ENCODE data around the gene HLX.

The HLX gene

GRCh38 chr1:220882061-220882891, 3.0 kb downstream of the HLX start:
- no peak for DNase-seq

DNA sequence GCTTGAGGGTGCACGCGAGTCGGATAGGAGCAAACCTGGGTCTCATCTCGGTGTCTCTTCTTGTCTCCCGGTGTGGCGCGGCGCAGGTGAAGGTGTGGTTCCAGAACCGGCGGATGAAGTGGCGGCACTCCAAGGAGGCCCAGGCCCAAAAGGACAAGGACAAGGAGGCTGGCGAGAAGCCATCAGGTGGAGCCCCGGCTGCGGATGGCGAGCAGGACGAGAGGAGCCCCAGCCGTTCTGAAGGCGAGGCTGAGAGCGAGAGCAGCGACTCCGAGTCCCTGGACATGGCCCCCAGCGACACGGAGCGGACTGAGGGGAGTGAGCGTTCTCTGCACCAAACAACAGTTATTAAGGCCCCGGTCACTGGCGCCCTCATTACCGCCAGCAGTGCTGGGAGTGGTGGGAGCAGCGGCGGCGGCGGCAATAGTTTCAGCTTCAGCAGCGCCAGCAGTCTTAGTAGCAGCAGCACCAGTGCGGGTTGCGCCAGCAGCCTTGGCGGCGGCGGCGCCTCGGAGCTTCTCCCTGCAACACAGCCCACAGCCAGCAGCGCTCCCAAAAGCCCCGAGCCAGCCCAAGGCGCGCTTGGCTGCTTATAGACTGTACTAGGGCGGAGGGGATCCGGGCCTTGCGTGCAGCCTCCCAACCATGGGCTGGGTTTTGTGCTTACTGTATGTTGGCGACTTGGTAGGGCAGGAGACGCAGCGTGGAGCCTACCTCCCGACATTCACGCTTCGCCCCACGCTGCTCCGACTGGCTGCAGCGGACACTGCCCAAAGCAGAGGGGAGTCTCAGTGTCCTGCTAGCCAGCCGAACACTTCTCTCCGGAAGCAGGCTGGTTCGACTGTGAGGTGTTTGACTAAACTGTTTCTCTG, 5.1 kb downstream of the HLX start:
- DNase-seq: no peak

DNA sequence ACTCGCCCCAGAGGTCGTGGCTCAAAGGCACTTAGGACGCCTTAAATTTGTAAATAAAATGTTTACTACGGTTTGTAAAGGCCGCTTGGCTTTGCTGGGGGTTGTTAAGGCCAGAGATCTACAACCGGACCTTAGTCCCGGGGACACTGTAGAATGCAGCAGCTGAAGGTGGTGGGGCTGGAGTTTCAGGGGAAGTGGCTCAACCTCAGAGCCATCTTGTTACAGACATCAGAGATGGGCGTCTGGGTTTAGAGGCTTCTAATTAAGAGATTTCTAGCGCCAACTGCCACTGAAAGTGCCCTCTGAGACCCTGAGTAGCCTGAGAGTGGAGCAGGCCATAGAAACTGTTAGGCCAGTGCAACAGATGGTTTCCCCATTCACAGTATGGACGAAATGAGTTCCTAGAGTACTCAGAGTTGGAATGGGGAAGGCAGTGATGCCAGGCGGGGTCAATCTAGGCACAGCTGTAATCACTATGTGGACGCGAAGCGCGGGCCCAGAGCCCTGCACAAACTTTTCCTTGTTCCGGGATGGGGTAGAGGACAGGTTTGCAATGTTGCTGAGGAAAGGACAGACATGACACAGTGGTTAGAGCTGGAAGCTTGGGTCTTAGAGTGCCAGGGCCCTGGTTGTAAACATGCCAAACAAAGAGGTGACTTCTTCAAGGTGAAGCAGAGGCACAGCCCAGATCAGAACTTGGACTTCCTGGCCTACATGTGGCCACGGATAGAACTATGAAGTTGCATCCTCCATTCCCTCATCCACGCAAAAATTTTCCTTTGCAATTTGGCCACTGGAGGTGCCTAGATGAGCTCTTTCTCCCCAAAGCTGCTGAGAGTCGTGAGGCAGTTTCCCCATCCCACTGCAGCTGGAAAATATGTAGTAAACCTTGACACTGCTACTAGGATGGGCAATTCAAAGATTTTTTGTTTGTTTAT, 6.0 kb downstream of the HLX start:
- DNase-seq: no peak

DNA sequence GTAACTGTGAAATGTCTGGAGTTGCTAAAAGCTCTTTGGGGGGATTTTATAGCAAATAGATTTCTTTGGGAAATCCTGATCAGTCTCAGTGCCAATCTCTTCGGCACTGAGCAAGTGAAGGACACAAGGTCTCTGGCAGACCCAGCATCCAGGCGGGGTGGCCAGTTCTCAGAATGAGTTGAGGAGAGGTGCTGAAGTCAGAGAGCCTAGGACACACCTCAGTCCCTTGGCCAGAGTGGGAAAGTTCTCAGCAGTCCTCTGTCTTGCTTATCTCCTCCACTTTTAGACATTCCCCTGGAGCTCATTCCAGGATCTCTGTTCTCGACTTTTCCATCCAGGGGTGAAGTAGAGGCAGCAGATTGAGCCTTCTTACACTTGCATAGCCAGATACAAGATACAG, 6.7 kb downstream of the HLX start:
- no peak for DNase-seq

DNA sequence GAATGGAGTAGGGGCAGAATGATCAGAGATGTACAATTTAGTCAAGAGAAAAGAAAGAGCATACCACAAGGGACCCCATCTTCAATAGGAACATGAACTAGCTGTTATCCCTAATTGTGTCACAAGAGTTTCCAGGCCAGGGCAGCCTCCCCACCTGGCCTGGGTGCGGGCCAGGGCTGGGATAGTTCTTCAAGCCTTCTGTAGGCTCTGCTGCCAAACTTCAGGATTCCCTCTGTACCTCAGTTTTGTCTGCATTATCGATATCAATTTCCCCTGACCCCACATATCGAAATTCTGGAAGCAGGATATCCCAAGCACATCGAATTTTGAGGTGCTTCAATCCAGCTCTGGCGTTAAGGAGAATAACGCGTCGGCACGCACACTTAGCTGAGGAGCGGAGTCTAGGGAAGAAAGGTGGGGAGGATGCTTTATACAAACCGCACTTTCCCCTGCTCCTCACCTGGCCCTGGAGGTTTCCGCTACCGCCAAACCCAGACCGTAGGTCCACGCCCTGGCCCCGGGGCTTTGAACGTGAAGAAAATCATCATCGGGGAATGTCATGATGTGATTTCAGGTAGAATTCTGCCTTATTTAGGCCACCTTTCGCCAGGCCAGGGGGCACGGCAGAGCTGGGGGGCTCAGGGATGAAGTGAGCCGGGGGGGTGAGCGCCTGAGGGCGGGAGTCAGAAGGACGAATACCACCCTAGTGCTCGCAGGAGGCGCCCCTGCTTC, 7.4 kb downstream of the HLX start:
- DNase-seq: no peak

GRCh38 chr1:220887202-220887519, 7.9 kb downstream of the HLX start:
- DNase-seq: no peak

DNA sequence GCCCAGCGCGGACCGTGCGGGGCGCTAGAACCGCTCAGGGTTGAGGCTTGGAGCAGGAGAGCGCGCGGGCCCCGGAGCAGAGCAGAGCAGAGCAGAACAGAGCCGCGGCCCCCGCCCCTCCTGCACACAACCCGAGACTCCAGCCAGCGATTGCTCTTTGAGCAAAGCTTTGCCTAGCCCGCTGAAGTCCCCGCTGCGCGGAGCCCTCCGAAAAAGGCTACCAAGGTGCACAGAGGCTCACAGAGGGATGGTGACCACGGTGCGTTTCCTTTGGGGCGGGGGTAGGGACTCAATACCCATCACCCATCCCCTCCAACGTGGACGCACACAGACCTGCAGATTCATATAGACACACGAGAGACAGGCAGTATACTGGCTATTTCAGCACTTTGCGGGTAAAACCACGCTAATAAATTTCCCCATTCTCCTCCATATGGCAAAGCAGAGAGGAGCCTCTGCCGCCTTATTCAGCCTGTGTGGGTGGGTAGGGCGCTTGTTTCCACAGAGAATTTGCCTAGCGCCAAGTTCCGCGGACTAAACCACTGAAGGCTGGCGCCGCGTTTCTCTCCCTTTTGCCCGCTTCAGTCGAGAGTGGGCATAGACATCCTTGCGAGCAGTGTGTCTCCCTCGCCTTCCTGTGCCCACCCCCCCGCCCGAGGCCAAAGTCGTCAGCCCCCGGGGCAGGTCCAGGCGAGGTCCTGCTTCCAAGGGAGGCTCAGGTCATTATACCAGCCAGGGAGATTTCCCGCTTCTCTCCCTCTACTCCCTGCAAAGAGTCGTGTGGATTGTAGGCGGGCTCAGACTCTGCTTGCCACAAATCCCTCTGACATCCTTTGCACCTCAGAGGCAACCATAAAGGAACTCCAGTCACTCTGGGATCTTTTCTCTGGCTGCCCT, 8.5 kb downstream of the HLX start:
- no peak for DNase-seq

GRCh38 chr1:220888417-220888986, 9.3 kb downstream of the HLX start:
- no peak for DNase-seq

- DNase-seq: no peak
Observed at GRCh38 chr1:220889333-220889732, 10.1 kb downstream of the HLX start.

DNA sequence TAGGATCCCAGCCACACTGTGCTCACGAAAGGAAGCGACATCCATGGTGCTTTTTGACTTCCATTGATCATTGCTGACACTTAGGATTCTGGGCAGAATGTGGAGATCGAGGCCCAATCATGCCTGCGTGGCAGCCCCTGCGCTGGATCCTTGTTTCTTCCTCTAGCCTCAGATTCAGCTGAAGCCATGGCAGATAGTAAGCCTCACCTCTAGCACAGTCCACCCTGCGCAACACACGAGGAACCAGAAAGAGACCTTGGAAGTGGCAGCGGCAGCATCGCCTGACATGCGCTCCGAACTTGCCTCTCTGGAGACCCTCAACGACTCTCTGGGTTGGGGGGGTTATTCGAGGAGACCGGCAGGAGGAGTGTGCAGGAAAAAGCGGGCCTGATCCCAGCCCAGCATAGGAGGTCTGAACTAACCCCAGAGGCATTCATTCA, 10.6 kb downstream of the HLX start:
- no peak for DNase-seq

GRCh38 chr1:220890602-220891001, 11.4 kb downstream of the HLX start:
- DNase-seq: no peak

- no peak for DNase-seq
Observed at GRCh38 chr1:220891224-220892085, 12.2 kb downstream of the HLX start.

DNA sequence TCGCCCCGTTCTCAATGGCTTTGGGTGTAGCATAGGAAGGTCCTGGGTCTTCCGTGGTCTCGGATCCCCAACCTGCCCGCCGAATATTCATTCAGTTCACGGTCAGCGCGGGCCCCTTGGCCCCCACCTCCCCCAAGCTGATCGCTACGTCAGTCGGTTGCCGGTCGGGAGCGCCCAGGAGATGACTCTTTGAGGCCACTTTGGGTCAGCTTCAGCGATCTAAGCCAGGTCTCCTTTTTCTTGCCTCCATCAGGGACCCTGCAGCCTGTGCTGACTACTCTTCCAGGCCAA, 12.8 kb downstream of the HLX start:
- DNase-seq: no peak

DNA sequence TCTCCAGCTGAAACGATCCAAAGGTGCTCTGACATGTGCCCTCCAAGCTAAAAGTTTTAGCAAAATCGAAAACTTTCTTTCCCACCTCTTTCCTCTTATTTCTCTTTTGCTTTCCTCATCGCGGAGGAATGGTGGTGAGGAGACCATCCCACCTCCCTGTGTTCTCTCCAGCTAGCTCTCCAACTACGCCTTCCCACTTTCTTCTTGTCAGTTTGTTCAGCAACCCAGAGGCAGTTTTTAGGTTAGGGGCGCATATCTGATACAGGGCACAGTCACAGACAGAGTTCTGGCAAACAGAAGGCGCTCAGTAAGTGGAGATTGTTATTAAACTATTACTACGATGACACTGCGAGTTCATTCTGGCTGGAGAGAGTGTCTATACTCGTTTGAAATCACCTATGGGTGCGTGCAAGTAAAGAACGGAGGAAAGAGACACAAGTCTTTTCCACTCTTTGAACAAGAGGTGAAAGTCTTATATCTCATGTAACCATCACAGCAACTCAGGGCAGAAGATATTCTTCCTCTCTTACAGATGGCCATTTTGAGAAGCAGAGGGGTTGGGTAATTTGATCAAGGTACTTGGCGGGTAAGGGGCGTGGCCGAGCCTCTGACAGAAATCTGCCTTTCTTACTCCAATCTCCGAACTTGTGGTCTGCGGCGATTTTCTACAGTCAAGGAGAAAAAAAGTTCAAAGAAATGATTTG, 13.9 kb downstream of the HLX start:
- no peak for DNase-seq

GRCh38 chr1:220893701-220894024, 14.4 kb downstream of the HLX start:
- no peak for DNase-seq

DNA sequence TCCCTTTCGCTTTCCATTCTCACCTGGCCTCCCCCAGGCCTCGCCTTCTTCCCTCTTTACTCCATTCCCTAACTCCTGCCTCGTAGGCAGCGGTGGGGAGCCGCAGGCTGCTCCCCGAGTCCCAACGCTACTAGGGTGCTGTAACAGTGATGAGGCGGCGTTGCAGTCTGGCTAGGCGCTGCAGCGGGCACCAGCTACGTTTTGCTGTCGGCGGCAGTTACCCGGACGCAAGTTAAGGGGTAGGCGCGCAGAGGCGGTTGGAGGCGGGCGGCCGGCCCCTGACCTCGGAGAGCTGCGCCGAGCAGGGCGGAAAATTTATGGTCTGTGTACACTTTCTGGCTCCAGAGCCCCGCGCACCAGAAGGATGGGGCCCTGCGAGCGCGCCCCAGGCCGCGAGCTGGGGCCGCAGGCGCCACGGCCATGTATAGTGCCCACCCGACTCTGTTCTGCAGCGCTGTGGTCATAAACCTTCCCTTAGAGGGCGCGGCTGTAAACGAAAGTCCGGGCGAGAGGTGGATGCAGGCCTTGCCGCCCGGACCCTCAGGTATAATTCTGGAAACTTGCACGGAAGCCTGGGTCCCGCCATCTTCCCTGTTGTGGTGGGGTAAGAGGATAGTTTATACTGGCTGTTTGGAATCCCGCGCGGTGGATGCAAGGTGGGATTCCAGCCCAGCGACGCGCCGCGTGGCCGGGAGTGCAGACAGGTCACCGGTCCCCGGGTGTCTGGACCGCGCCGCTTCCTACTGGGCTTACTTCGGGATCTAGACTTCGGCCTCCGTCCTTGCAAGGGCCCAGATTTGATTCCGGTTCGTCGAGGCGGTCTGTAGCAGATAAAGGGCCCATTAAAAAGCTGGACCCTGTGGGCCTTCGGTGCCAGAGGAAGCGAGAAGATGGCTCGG, 15.0 kb downstream of the HLX start:
- no peak for DNase-seq

DNA sequence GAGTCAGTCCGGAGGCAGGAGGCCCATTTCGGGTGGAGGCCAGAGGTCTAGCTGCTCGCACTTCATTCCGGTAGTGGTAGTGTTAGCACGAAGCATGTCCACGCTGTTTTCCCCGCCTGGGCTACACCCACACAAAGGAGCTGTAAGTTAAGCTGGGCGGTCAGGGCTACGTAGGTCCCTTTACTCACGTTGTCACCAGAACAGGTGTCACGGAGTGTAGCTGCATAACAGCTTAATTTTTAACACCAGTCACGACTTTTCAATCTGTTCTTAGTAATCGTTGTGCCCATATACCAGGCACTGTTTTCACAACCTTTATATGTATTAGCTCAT, 15.6 kb downstream of the HLX start:
- DNase-seq: no peak

DNA sequence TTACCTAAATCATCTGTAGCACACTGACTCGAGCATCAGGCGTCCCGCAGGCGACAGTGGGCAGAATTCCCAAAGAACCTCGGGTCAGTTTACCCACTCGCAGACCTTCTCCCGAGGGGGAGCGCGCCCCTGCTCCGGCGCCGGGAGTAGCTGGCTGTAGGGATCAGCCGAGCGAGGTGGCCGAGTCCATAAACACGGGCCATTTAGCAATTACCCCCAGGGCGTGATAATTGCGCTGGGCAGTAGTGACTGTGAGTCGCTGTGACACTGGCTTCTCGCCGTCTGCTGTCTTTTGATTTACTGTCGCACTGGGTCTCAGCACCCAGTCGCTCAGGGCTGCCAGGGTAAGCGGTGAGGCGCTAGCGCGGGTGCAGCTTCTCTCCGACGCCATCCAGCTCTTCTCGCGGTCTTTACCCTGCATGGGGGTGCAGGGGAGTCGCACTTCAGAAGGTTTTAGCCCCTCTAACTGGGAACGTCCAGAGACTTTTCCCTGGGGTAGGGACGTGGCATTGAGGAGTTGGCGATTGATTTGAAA, 16.2 kb downstream of the HLX start:
- no peak for DNase-seq
